CD14-positive monocyte (primary cell): Measurements from ENCODE around the gene SYTL5. TPM values are rescaled to one million over a fixed set of nuclear protein-coding genes. Genes with fewer than 3 reads are reported as not detected.

Experiments
- DNase-seq, 3 donors: peaks; one replicate each; pipeline ENCODE4 v3.0.0-alpha.2; 2011 to 2022
- H2AFZ ChIP-seq: 2 replicates; pipeline ENCODE4 v1.6.0; 2012; ENCODE audit warnings: mild to moderate bottlenecking, low read depth, low read length, inconsistent platforms; ENCODE audit not compliant: insufficient read depth, poor library complexity, severe bottlenecking
- H3K27ac ChIP-seq, 2 donors: 1 replicate in 1 of 2; 2 replicates in 1 of 2; pipeline ENCODE4 v1.5.1; 2012 to 2013; ENCODE audit warnings: low read length in 2 of 2, control low read depth in 1 of 2, inconsistent platforms in 1 of 2, low read depth in 1 of 2, mild to moderate bottlenecking in 1 of 2
- H3K27me3 ChIP-seq, 2 donors: one replicate each; pipeline versions ENCODE4 v1.6.0 to v1.6.1; 2011 to 2013; ENCODE audit warnings: low read length in 2 of 2; ENCODE audit not compliant: control insufficient read depth in 2 of 2, insufficient read depth in 2 of 2
- H3K36me3 ChIP-seq, 2 donors: replicated peaks in 1 of 2; 1 replicate in 1 of 2; 2 replicates in 1 of 2; pipeline versions ENCODE4 v1.5.1 to v1.6.1; 2012 to 2013; ENCODE audit warnings: low read length in 2 of 2, control low read depth in 1 of 2, inconsistent platforms in 1 of 2, mild to moderate bottlenecking in 1 of 2; ENCODE audit not compliant: insufficient read depth in 2 of 2, control insufficient read depth in 1 of 2
- H3K4me1 ChIP-seq, 2 donors: 1 replicate in 1 of 2; 2 replicates in 1 of 2; pipeline versions ENCODE4 v1.5.1 to v1.6.1; 2012 to 2013; ENCODE audit warnings: low read length in 2 of 2, control low read depth in 1 of 2, inconsistent platforms in 1 of 2, mild to moderate bottlenecking in 1 of 2, moderate library complexity in 1 of 2; ENCODE audit not compliant: insufficient read depth in 2 of 2, control insufficient read depth in 1 of 2
- H3K4me2 ChIP-seq: replicated peaks from 2 replicates; pipeline ENCODE3; 2012; ENCODE audit warnings: low read length, moderate library complexity, mild to moderate bottlenecking; ENCODE audit not compliant: poor library complexity, severe bottlenecking; ENCODE audit errors: extremely low read depth
- H3K4me3 ChIP-seq, 3 experiments: fragments of 200-600 bp in 1 of 3; sonication (generic) in 1 of 3; replicated peaks in 1 of 3; 1 replicate in 2 of 3; 2 replicates in 1 of 3; pipeline ENCODE4 v1.5.1; 2011 to 2013; ENCODE audit warnings: low read length in 3 of 3, mild to moderate bottlenecking in 3 of 3, control low read depth in 2 of 3, low read depth in 2 of 3, inconsistent platforms in 1 of 3, moderate library complexity in 1 of 3
- H3K79me2 ChIP-seq: 2 replicates; pipeline ENCODE4 v1.6.0; 2012; ENCODE audit warnings: mild to moderate bottlenecking, control low read depth, inconsistent platforms, low read length, moderate library complexity; ENCODE audit not compliant: insufficient read depth
- H3K9ac ChIP-seq: 2 replicates; pipeline ENCODE4 v1.6.0; 2017; ENCODE audit warnings: low read length, mild to moderate bottlenecking; ENCODE audit not compliant: insufficient read depth, poor library complexity, severe bottlenecking
- H3K9me3 ChIP-seq, 2 donors: replicated peaks in 1 of 2; 1 replicate in 1 of 2; 2 replicates in 1 of 2; pipeline versions ENCODE4 v1.5.1 to v1.6.1; 2012 to 2013; ENCODE audit warnings: low read length in 2 of 2, control low read depth in 1 of 2; ENCODE audit not compliant: control insufficient read depth in 1 of 2, insufficient read depth in 1 of 2
- H4K20me1 ChIP-seq: 2 replicates; pipeline ENCODE4 v1.6.0; 2012; ENCODE audit warnings: mild to moderate bottlenecking, low read length, control low read depth, moderate library complexity; ENCODE audit not compliant: insufficient read depth
- H3K27ac Mint-ChIP-seq, 7 donors: one replicate each; pipeline ENCODE4 v1.8.0; 2020; ENCODE audit warnings: mild to moderate bottlenecking in 7 of 7, mixed read lengths in 7 of 7, moderate library complexity in 6 of 7, inconsistent platforms in 2 of 7
- H3K27me3 Mint-ChIP-seq, 3 donors: one replicate each; pipeline ENCODE4 v1.8.0; 2021 to 2022; ENCODE audit warnings: low read depth in 3 of 3, mild to moderate bottlenecking in 3 of 3, mixed read lengths in 3 of 3, moderate library complexity in 3 of 3, inconsistent platforms in 1 of 3
- H3K36me3 Mint-ChIP-seq, 2 donors: one replicate each; pipeline ENCODE4 v1.8.0; 2020; ENCODE audit warnings: mixed read lengths in 2 of 2, inconsistent platforms in 1 of 2, mild to moderate bottlenecking in 1 of 2
- H3K4me1 Mint-ChIP-seq: one replicate; pipeline ENCODE4 v1.8.0; 2020; ENCODE audit warnings: mild to moderate bottlenecking, mixed read lengths
- H3K4me3 Mint-ChIP-seq, 2 donors: one replicate each; pipeline ENCODE4 v1.8.0; 2020; ENCODE audit warnings: mild to moderate bottlenecking in 2 of 2, mixed read lengths in 2 of 2, moderate library complexity in 1 of 2
- H3K9me3 Mint-ChIP-seq, 7 donors: one replicate each; pipeline ENCODE4 v1.8.0; 2020 to 2022; ENCODE audit warnings: mixed read lengths in 7 of 7, mild to moderate bottlenecking in 6 of 7, moderate library complexity in 6 of 7, inconsistent platforms in 2 of 7
- WGBS: methylation state at CpG from one replicate; pipeline ENCODE4 v1.1.5; 2013; ENCODE audit warnings: missing lambda C conversion rate; ENCODE audit not compliant: insufficient coverage; 5-methylcytosine and 5-hydroxymethylcytosine counted together
- intact Hi-C, 2 donors: fragments of 100-400 bp; cut with micrococcal nuclease; formaldehyde crosslinking; loops; one replicate each; pipeline versions ENCODE4 v1.15.0 to v1.15.1; 2023
- polyA plus RNA-seq, 3 donors: library from polyadenylated mRNA; depleted of rRNA in 1 of 3; unstranded in 2 of 3; stranded (reverse) in 1 of 3; fragments of 300-500 nt in 2 of 3; fragments of >200 nt in 1 of 3; fragmentation: Illumina TruSeq in 2 of 3; gene quantifications; 1 replicate in 2 of 3; 2 replicates in 1 of 3; pipeline ENCODE4 v1.2.3, GENCODE V29; 2012 to 2021
- TF ChIP-seq, protein P1 (sequence below): fragments of 200-600 bp; IDR thresholded peaks from one replicate; pipeline ENCODE4 v1.8.0; 2022; ENCODE audit warnings: antibody characterized with exemption, mild to moderate bottlenecking

Gene SYTL5
- polyA plus RNA-seq, 3 donors, result not detected

- Histone ChIP-seq H3K4me1 (no peaks in the 10 kb centered on the region), H4K20me1 (no peaks in the 10 kb centered on the region), H3K9ac (no peak overlapping the region), H3K4me3 (no peak overlapping the region), H3K79me2 (no peaks in the 10 kb centered on the region), H3K4me2 (no peak overlapping the region), H2AFZ (no peak overlapping the region), H3K27ac (no peak overlapping the region), H3K9me3 (no peaks in the 10 kb centered on the region), H3K27me3 (no peaks in the 10 kb centered on the region), H3K36me3 (no peaks in the 10 kb centered on the region)
- H3K4me3 Mint-ChIP-seq, result no peak overlapping the region
- TF ChIP-seq, protein P1, sequence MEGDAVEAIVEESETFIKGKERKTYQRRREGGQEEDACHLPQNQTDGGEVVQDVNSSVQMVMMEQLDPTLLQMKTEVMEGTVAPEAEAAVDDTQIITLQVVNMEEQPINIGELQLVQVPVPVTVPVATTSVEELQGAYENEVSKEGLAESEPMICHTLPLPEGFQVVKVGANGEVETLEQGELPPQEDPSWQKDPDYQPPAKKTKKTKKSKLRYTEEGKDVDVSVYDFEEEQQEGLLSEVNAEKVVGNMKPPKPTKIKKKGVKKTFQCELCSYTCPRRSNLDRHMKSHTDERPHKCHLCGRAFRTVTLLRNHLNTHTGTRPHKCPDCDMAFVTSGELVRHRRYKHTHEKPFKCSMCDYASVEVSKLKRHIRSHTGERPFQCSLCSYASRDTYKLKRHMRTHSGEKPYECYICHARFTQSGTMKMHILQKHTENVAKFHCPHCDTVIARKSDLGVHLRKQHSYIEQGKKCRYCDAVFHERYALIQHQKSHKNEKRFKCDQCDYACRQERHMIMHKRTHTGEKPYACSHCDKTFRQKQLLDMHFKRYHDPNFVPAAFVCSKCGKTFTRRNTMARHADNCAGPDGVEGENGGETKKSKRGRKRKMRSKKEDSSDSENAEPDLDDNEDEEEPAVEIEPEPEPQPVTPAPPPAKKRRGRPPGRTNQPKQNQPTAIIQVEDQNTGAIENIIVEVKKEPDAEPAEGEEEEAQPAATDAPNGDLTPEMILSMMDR, result no peak
- no CpG with 5 or more reads among the region's 2 CpGs for WGBS
- H3K27me3 Mint-ChIP-seq, result peaks cover 0 to 2% (median 1%) of the 10 kb centered on the region in 3 donors
- no peak for DNase-seq
- intact Hi-C loops, result no loop called here
- no peak overlapping the region for H3K27ac Mint-ChIP-seq
- peaks cover 0 to 5% (median 0%) of the 10 kb centered on the region in 7 donors for H3K9me3 Mint-ChIP-seq
- H3K36me3 Mint-ChIP-seq, result no peaks in the 10 kb centered on the region
- H3K4me1 Mint-ChIP-seq, result no peaks in the 10 kb centered on the region
Observed at GRCh38 chrX:38036466-38036865, 30.1 kb downstream of the SYTL5 start.

GRCh38 chrX:38038501-38038900, 32.1 kb downstream of the SYTL5 start:
- TF ChIP-seq, protein P1, result no peak
- H3K36me3 Mint-ChIP-seq, result no peaks in the 10 kb centered on the region
- no CpG with 5 or more reads among the region's 2 CpGs for WGBS
- intact Hi-C loops, result no loop called here
- DNase-seq, result no peak
- no peak overlapping the region for H3K4me2 ChIP-seq
- H3K4me1 ChIP-seq, result no peaks in the 10 kb centered on the region
- no peak overlapping the region for H3K9ac ChIP-seq
- H3K4me3 Mint-ChIP-seq, result no peak overlapping the region
- H3K79me2 ChIP-seq, result no peaks in the 10 kb centered on the region
- no peak overlapping the region for H3K27ac Mint-ChIP-seq
- no peaks in the 10 kb centered on the region for H3K27me3 ChIP-seq
- peaks cover 0 to 2% (median 1%) of the 10 kb centered on the region in 3 donors for H3K27me3 Mint-ChIP-seq
- H3K4me3 ChIP-seq, result no peak overlapping the region
- no peak overlapping the region for H3K27ac ChIP-seq
- no peaks in the 10 kb centered on the region for H3K4me1 Mint-ChIP-seq
- no peaks in the 10 kb centered on the region for H3K36me3 ChIP-seq
- H3K9me3 Mint-ChIP-seq, result peaks cover 0 to 5% (median 0%) of the 10 kb centered on the region in 7 donors
- no peaks in the 10 kb centered on the region for H3K9me3 ChIP-seq
- H4K20me1 ChIP-seq, result no peaks in the 10 kb centered on the region
- no peak overlapping the region for H2AFZ ChIP-seq
